Cerebellar cortex (tissue), 1 donor: ENCODE measurements around the gene TP63.

Experiments
- DNase-seq: peaks from one replicate; pipeline ENCODE4 v3.0.0-alpha.2; 2015; ENCODE audit warnings: low spot score

TP63 gene

GRCh38 chr3:189868061-189868460, 236.9 kb downstream of the TP63 start:
- DNase-seq: no peak

- no peak for DNase-seq
Observed at GRCh38 chr3:189869165-189869564, 238.0 kb downstream of the TP63 start.

- no peak for DNase-seq
Observed at GRCh38 chr3:189871418-189871817, 240.2 kb downstream of the TP63 start.

GRCh38 chr3:189883113-189883753, 252.0 kb downstream of the TP63 start:
- DNase-seq: no peak

- DNase-seq: no peak
Observed at GRCh38 chr3:189890496-189890895, 259.3 kb downstream of the TP63 start.

- DNase-seq: no peak
Observed at GRCh38 chr3:189896533-189896932, 265.3 kb downstream of the TP63 start.

- DNase-seq: no peak
Observed at GRCh38 chr3:189897406-189897805, 266.2 kb downstream of the TP63 start.

GRCh38 chr3:189898559-189899153, 267.5 kb downstream of the TP63 start:
- no peak for DNase-seq

- no peak for DNase-seq
Observed at GRCh38 chr3:189899186-189899585, 268.0 kb downstream of the TP63 start.

GRCh38 chr3:189900578-189900977, 269.4 kb downstream of the TP63 start:
- DNase-seq: no peak

- no peak for DNase-seq
Observed at GRCh38 chr3:189901481-189901880, 270.3 kb downstream of the TP63 start.

- no peak for DNase-seq
Observed at GRCh38 chr3:189902230-189903186, 271.3 kb downstream of the TP63 start.

GRCh38 chr3:189903562-189904250, 272.5 kb downstream of the TP63 start:
- no peak for DNase-seq

- no peak for DNase-seq
Observed at GRCh38 chr3:189907803-189908202, 276.6 kb downstream of the TP63 start.

GRCh38 chr3:189908646-189909045, 277.5 kb downstream of the TP63 start:
- no peak for DNase-seq

- DNase-seq: no peak
Observed at GRCh38 chr3:189909139-189909538, 277.9 kb downstream of the TP63 start.

- DNase-seq: no peak
Observed at GRCh38 chr3:189909573-189909972, 278.4 kb downstream of the TP63 start.

- no peak for DNase-seq
Observed at GRCh38 chr3:189911001-189911400, 279.8 kb downstream of the TP63 start.

- no peak for DNase-seq
Observed at GRCh38 chr3:189914799-189915198, 283.6 kb downstream of the TP63 start.

- no peak for DNase-seq
Observed at GRCh38 chr3:189921770-189922169, 290.6 kb downstream of the TP63 start.

- DNase-seq: no peak
Observed at GRCh38 chr3:189927975-189928895, 297.0 kb downstream of the TP63 start.
